Vagina (tissue), 2 donors: ENCODE measurements around the gene GHR.

Experiments
- POLR2A ChIP-seq, 2 donors: fragments of 450-650 bp; IDR thresholded peaks; one replicate each; pipeline ENCODE4 v1.6.1; 2017; ENCODE audit warnings: antibody characterized with exemption in 2 of 2, mild to moderate bottlenecking in 2 of 2, moderate library complexity in 2 of 2
- POLR2AphosphoS5 ChIP-seq, 2 donors: sonication (generic); formaldehyde crosslinking; IDR thresholded peaks; one replicate each; pipeline ENCODE4 v1.9.0; 2017; ENCODE audit warnings: antibody characterized with exemption in 2 of 2, mild to moderate bottlenecking in 2 of 2, low read depth in 1 of 2; ENCODE audit not compliant: insufficient read depth in 1 of 2

GRCh38 chr5:42721484-42721883 lies 298.2 kb downstream of the GHR start:
- no peak for TF ChIP-seq POLR2A (IDR thresholded peaks at IDR 0.05)
- no peak for TF ChIP-seq POLR2AphosphoS5 (IDR thresholded peaks at IDR 0.05; ENCODE audit: insufficient read depth in 1 of 2, low read depth in 1 of 2)
